Panc1 (cell line): ENCODE measurements around the gene RAD21L1. TPM values are rescaled to one million over a fixed set of nuclear protein-coding genes. Genes with fewer than 3 reads are reported as not detected.

Experiments used
- ATAC-seq: fragments of 200-7000 bp; cut with Tn5 transposase; 2 replicates; pipeline ENCODE4 v1.9.1; 2020; ENCODE audit warnings: mild to moderate bottlenecking, moderate library complexity
- BruUV-seq: library from RNA; stranded (reverse); fragments of 400-500 nt; replicated peaks from 2 replicates; lab custom pipeline; 2021; lab: Mats Ljungman, UMichigan
- CTCF ChIA-PET: fragments of 300-600 bp; sonication (Branson Sonifier 250); formaldehyde crosslinking; loops from one replicate; lab custom pipeline; 2022; ENCODE audit warnings: antibody characterized with exemption; lab: Charles Lee
- POLR2A ChIA-PET: fragments of 300-600 bp; sonication (Branson Sonifier 250); formaldehyde crosslinking; loops from one replicate; lab custom pipeline; 2022; ENCODE audit warnings: antibody characterized with exemption; lab: Charles Lee
- DNase-seq: peaks from one replicate; pipeline ENCODE4 v3.0.0-alpha.2; 2010; ENCODE audit warnings: low read depth, low spot score
- H3K27ac ChIP-seq: 2 replicates; pipeline ENCODE4 v1.5.1; 2011; ENCODE audit warnings: mild to moderate bottlenecking, low read length, inconsistent platforms
- H3K27me3 ChIP-seq: fragments of 200-500 bp; sonication (Bioruptor generic); 2 replicates; pipeline ENCODE4 v1.6.0; 2014; ENCODE audit warnings: low read length, inconsistent platforms; ENCODE audit not compliant: control insufficient read depth, insufficient read depth
- H3K36me3 ChIP-seq: fragments of 200-500 bp; sonication (Bioruptor generic); 2 replicates; pipeline ENCODE4 v1.5.1; 2014; ENCODE audit warnings: inconsistent platforms, mild to moderate bottlenecking, low read length, moderate library complexity; ENCODE audit not compliant: control insufficient read depth, insufficient read depth
- H3K4me1 ChIP-seq: 2 replicates; pipeline ENCODE4 v1.5.1; 2011; ENCODE audit warnings: inconsistent platforms, mild to moderate bottlenecking, low read length, moderate library complexity; ENCODE audit not compliant: control insufficient read depth, insufficient read depth
- H3K4me3 ChIP-seq, 2 experiments: 2 replicates each; pipeline ENCODE4 v1.5.1; 2011 to 2012; ENCODE audit warnings: low read depth in 2 of 2, low read length in 2 of 2, mild to moderate bottlenecking in 2 of 2, inconsistent platforms in 1 of 2, moderate library complexity in 1 of 2
- H3K9me3 ChIP-seq: fragments of 200-500 bp; sonication (Bioruptor generic); 2 replicates; pipeline ENCODE4 v1.5.1; 2014; ENCODE audit warnings: low read depth, mild to moderate bottlenecking, inconsistent platforms, low read length, moderate library complexity; ENCODE audit not compliant: control insufficient read depth, insufficient read depth
- CTCF ChIP-seq: fragments of 450-650 bp; IDR thresholded peaks from 2 replicates; pipeline ENCODE4 v1.5.1; 2017; ENCODE audit warnings: mild to moderate bottlenecking
- POLR2AphosphoS5 ChIP-seq: IDR thresholded peaks from 2 replicates; pipeline ENCODE4 v1.6.1; 2012; ENCODE audit warnings: mild to moderate bottlenecking, low read depth, low read length, moderate library complexity
- REST ChIP-seq, 2 experiments: IDR thresholded peaks; 2 replicates each; pipeline ENCODE4 v1.6.1; 2011 to 2012; ENCODE audit warnings: low read depth in 2 of 2, control low read depth in 1 of 2, low read length in 1 of 2, mild to moderate bottlenecking in 1 of 2, moderate library complexity in 1 of 2; ENCODE audit not compliant: insufficient read depth in 1 of 2
- SIN3A ChIP-seq: IDR thresholded peaks from 2 replicates; pipeline ENCODE4 v1.6.1; 2012; ENCODE audit warnings: low read depth, mild to moderate bottlenecking, low read length, moderate library complexity, borderline replicate concordance; ENCODE audit not compliant: insufficient read depth
- TCF7L2 ChIP-seq: IDR thresholded peaks from 2 replicates; pipeline ENCODE4 v1.6.1; 2011; ENCODE audit warnings: mild to moderate bottlenecking, low read depth, low read length, inconsistent platforms
- in situ Hi-C: cut with HindIII; loops from 2 replicates; pipeline ENCODE4 v1.10.0; 2016; ENCODE audit warnings: low sequenced_read_pairs, low pct_unique_long_range_greater_than_20kb
- intact Hi-C: fragments of 100-400 bp; cut with micrococcal nuclease; formaldehyde crosslinking; loops from one replicate; pipeline ENCODE4 v1.10.0; 2022; ENCODE audit not compliant: unreplicated experiment
- total RNA-seq: library from RNA; stranded (reverse); gene quantifications from one replicate; pipeline ENCODE4 v1.2.1, GENCODE V29; 2021; ENCODE audit not compliant: unreplicated experiment

RAD21L1 gene
- total RNA-seq, 1 experiment from 2014 or later: 1.0 TPM

GRCh38 chr20:1241456-1241855 lies 15.6 kb downstream of the RAD21L1 start:
- DNase-seq (no peak), ATAC-seq (no peak)
- no peaks in the 10 kb centered on the region for H3K36me3 ChIP-seq
- H3K4me3 ChIP-seq: no peak overlapping the region
- BruUV-seq: no TSS peak
- ChIA-PET CTCF (no interaction called here), POLR2A (no interaction called here)
- in situ Hi-C loops (no loop called here), intact Hi-C loops (no loop called here)
- no peaks in the 10 kb centered on the region for H3K27me3 ChIP-seq
- TF ChIP-seq TCF7L2: no peak
- no peak for TF ChIP-seq SIN3A
- no peak for TF ChIP-seq POLR2AphosphoS5
- no peak for TF ChIP-seq CTCF
- TF ChIP-seq REST (IDR thresholded peaks at IDR 0.05; ENCODE audit: insufficient read depth in 1 of 2, low read depth in 2 of 2, low read length in 1 of 2): no peak
- no peaks in the 10 kb centered on the region for H3K9me3 ChIP-seq
- H3K27ac ChIP-seq: no peak overlapping the region
- no peaks in the 10 kb centered on the region for H3K4me1 ChIP-seq

GRCh38 chr20:1242099-1242498 lies 16.3 kb downstream of the RAD21L1 start:
- intact Hi-C loops: no loop called here
- no peaks in the 10 kb centered on the region for H3K4me1 ChIP-seq
- no peak for TF ChIP-seq SIN3A
- no peak for TF ChIP-seq REST (IDR thresholded peaks at IDR 0.05; ENCODE audit: insufficient read depth in 1 of 2, low read depth in 2 of 2, low read length in 1 of 2)
- no peak for TF ChIP-seq POLR2AphosphoS5
- TF ChIP-seq TCF7L2: no peak
- TF ChIP-seq CTCF: no peak
- in situ Hi-C loops: no loop called here
- CTCF ChIA-PET: no interaction called here
- H3K27ac ChIP-seq: no peak overlapping the region
- no TSS peak for BruUV-seq
- no peak for DNase-seq
- H3K27me3 ChIP-seq: no peaks in the 10 kb centered on the region
- H3K4me3 ChIP-seq: no peak overlapping the region
- no peaks in the 10 kb centered on the region for H3K9me3 ChIP-seq
- no peaks in the 10 kb centered on the region for H3K36me3 ChIP-seq
- POLR2A ChIA-PET: no interaction called here
- ATAC-seq: no peak
